ENCODE results near the gene ODC1. TPM values are rescaled to one million over a fixed set of nuclear protein-coding genes. Genes with fewer than 3 reads are reported as not detected.

The ODC1 gene
- total and polyA plus RNA-seq, 2 donors (not counting 3 experiments of a cell fraction or from before 2014, with no cell fraction given): 109 to 132 TPM

GRCh38 chr2:10475811-10476660, 27.9 kb upstream of the ODC1 start:
- Histone ChIP-seq H3K9ac (replicated peaks; ENCODE audit: extremely low read depth, insufficient read depth, low read length) (no peak overlapping the region), H2AFZ (ENCODE audit: low read depth, low read length) (no peak overlapping the region), H3K4me2 (ENCODE audit: insufficient read depth, low read length) (no peak overlapping the region), H3K9me3 (replicated peaks; ENCODE audit: control insufficient read depth, insufficient read depth, low read length) (no peaks in the 10 kb centered on the region), H3K36me3 (ENCODE audit: control insufficient read depth in 2 of 2, extremely low read depth in 1 of 2, insufficient read depth in 2 of 2, low read length in 2 of 2) (no peaks in the 10 kb centered on the region), H3K27me3 (ENCODE audit: control insufficient read depth in 2 of 2, insufficient read depth in 2 of 2, low read length in 2 of 2) (peaks cover 2% of the 10 kb centered on the region in 2 experiments), H3K27ac (ENCODE audit: insufficient read depth, low read depth, low read length) (no peak overlapping the region), H3K4me1 (ENCODE audit: control insufficient read depth, extremely low read depth, insufficient read depth, low read length) (no peaks in the 10 kb centered on the region), H4K20me1 (replicated peaks; ENCODE audit: control insufficient read depth, extremely low read depth, insufficient read depth, low read length) (no peaks in the 10 kb centered on the region), H3K79me2 (ENCODE audit: control insufficient read depth, insufficient read depth, low read length) (no peaks in the 10 kb centered on the region), H3K9me1 (replicated peaks; ENCODE audit: control insufficient read depth, extremely low read depth, insufficient read depth, low read length) (no peaks in the 10 kb centered on the region), H3K4me3 (replicated peaks in 1 of 3; ENCODE audit: insufficient read depth in 1 of 3, low read depth in 1 of 3, low read length in 3 of 3) (no peak overlapping the region)
- DNase-seq (ENCODE audit: low read depth, low spot score) (no peak), FAIRE-seq (no peak)
- TF ChIP-seq POLR2A (IDR thresholded peaks at IDR 0.05; ENCODE audit: low read depth, low read length) (no peak), EZH2 (IDR thresholded peaks at IDR 0.05; ENCODE audit: borderline replicate concordance, low read depth, low read length, severe bottlenecking) (no peak), MAX (IDR thresholded peaks at IDR 0.05; ENCODE audit: insufficient read depth, insufficient read length) (no peak), CTCF (IDR thresholded peaks at IDR 0.05; ENCODE audit: extremely low read depth in 1 of 2, insufficient read depth in 1 of 2, low read depth in 1 of 2, low read length in 2 of 2) (no peak), POLR2AphosphoS5 (IDR thresholded peaks at IDR 0.05; ENCODE audit: insufficient read depth, low read depth, low read length) (no peak), MYC (IDR thresholded peaks at IDR 0.05; ENCODE audit: low read depth, low read length) (no peak), JUN (IDR thresholded peaks at IDR 0.05; ENCODE audit: borderline replicate concordance, insufficient read depth, insufficient read length, low read depth) (no peak), FOS (IDR thresholded peaks at IDR 0.05; ENCODE audit: borderline replicate concordance, insufficient read depth, low read length) (no peak), GATA2 (IDR thresholded peaks at IDR 0.05; ENCODE audit: insufficient read depth, insufficient read length, low read depth, low read length) (no peak)
- intact Hi-C loops (cut with micrococcal nuclease): no loop called here
- ChIA-PET CTCF (no interaction called here), POLR2A (no interaction called here)
- BruUV-seq (replicated peaks): no TSS peak
- dilution Hi-C loops (cut with MboI; ENCODE audit: extremely low pct_ligation_motif_present, low sequenced_read_pairs): no loop called here
